ENCODE measurements around the gene CCNB3.
A peak's percentile ranks its signal among the peaks of the same experiment; 100 is the strongest.

The CCNB3 gene

GRCh38 chrX:50204364-50204899 lies at the start of gene CCNB3:
TSS of gene CCNB3 (plus strand) at chrX:50204765. CDS start at chrX:50285164, 80,399 bp downstream.
- Histone ChIP-seq H3K36me3 (ENCODE audit: insufficient read depth, low read depth, low read length) (no peaks in the 10 kb centered on the region), H3K4me1 (ENCODE audit: insufficient read depth, low read length) (no peaks in the 10 kb centered on the region), H3K27ac (ENCODE audit: low read length) (no peak within 1 kb of the TSS), H3K27me3 (ENCODE audit: insufficient read depth, low read length) (no peaks in the 10 kb centered on the region), H3K9ac (ENCODE audit: low read depth, low read length) (peak within 1 kb of the TSS; percentile 35; the same call in 1 of the 2 replicates), H3K9me3 (ENCODE audit: insufficient read depth, low read depth, low read length) (no peaks in the 10 kb centered on the region), H3K4me3 (ENCODE audit: low read length) (peak within 1 kb of the TSS; percentile 34; the same call in 1 of the 2 replicates)

- H3K9me3 ChIP-seq (ENCODE audit: insufficient read depth, low read depth, low read length), result no peaks in the 10 kb centered on the region
- no peaks in the 10 kb centered on the region for H3K36me3 ChIP-seq (ENCODE audit: insufficient read depth, low read depth, low read length)
- H3K27ac ChIP-seq (ENCODE audit: low read length), result no peak overlapping the region
- H3K27me3 ChIP-seq (ENCODE audit: insufficient read depth, low read length), result no peaks in the 10 kb centered on the region
- H3K4me1 ChIP-seq (ENCODE audit: insufficient read depth, low read length), result no peaks in the 10 kb centered on the region
- no peak overlapping the region for H3K9ac ChIP-seq (ENCODE audit: low read depth, low read length)
- no peak overlapping the region for H3K4me3 ChIP-seq (ENCODE audit: low read length)
These were observed 46.9 kb upstream of the CCNB3 start for GRCh38 chrX:50157545-50158135.

GRCh38 chrX:50158593-50158992 lies 46.0 kb upstream of the CCNB3 start:
- no peak overlapping the region for H3K4me3 ChIP-seq (ENCODE audit: low read length)
- no peaks in the 10 kb centered on the region for H3K4me1 ChIP-seq (ENCODE audit: insufficient read depth, low read length)
- H3K27ac ChIP-seq (ENCODE audit: low read length), result no peak overlapping the region
- no peaks in the 10 kb centered on the region for H3K27me3 ChIP-seq (ENCODE audit: insufficient read depth, low read length)
- H3K9ac ChIP-seq (ENCODE audit: low read depth, low read length), result no peak overlapping the region
- H3K36me3 ChIP-seq (ENCODE audit: insufficient read depth, low read depth, low read length), result no peaks in the 10 kb centered on the region
- no peaks in the 10 kb centered on the region for H3K9me3 ChIP-seq (ENCODE audit: insufficient read depth, low read depth, low read length)

GRCh38 chrX:50161127-50161526 lies 43.4 kb upstream of the CCNB3 start:
- Histone ChIP-seq H3K9ac (ENCODE audit: low read depth, low read length) (no peak overlapping the region), H3K4me3 (ENCODE audit: low read length) (no peak overlapping the region), H3K9me3 (ENCODE audit: insufficient read depth, low read depth, low read length) (no peaks in the 10 kb centered on the region), H3K36me3 (ENCODE audit: insufficient read depth, low read depth, low read length) (no peaks in the 10 kb centered on the region), H3K27ac (ENCODE audit: low read length) (no peak overlapping the region), H3K27me3 (ENCODE audit: insufficient read depth, low read length) (no peaks in the 10 kb centered on the region), H3K4me1 (ENCODE audit: insufficient read depth, low read length) (no peaks in the 10 kb centered on the region)

- no peaks in the 10 kb centered on the region for H3K27me3 ChIP-seq (ENCODE audit: insufficient read depth, low read length)
These were observed 38.8 kb upstream of the CCNB3 start for GRCh38 chrX:50165727-50166126.

GRCh38 chrX:50167366-50167765 lies 37.2 kb upstream of the CCNB3 start:
- Histone ChIP-seq H3K27ac (ENCODE audit: low read length) (no peak overlapping the region), H3K36me3 (ENCODE audit: insufficient read depth, low read depth, low read length) (no peaks in the 10 kb centered on the region), H3K4me3 (ENCODE audit: low read length) (no peak overlapping the region), H3K27me3 (ENCODE audit: insufficient read depth, low read length) (no peaks in the 10 kb centered on the region), H3K4me1 (ENCODE audit: insufficient read depth, low read length) (peaks cover 5% of the 10 kb centered on the region; the same call in 1 of the 2 replicates), H3K9me3 (ENCODE audit: insufficient read depth, low read depth, low read length) (no peaks in the 10 kb centered on the region), H3K9ac (ENCODE audit: low read depth, low read length) (no peak overlapping the region)

More at GRCh38 chrX:50165727-50166126, 38.8 kb upstream of the CCNB3 start:
- no peak overlapping the region for H3K27ac ChIP-seq (ENCODE audit: low read length)
- no peaks in the 10 kb centered on the region for H3K36me3 ChIP-seq (ENCODE audit: insufficient read depth, low read depth, low read length)
- no peak overlapping the region for H3K4me3 ChIP-seq (ENCODE audit: low read length)
- H3K9ac ChIP-seq (ENCODE audit: low read depth, low read length), result no peak overlapping the region
- peaks cover 5% of the 10 kb centered on the region; the same call in 1 of the 2 replicates for H3K4me1 ChIP-seq (ENCODE audit: insufficient read depth, low read length)
- no peaks in the 10 kb centered on the region for H3K9me3 ChIP-seq (ENCODE audit: insufficient read depth, low read depth, low read length)

- no peak overlapping the region for H3K27ac ChIP-seq (ENCODE audit: low read length)
- H3K9me3 ChIP-seq (ENCODE audit: insufficient read depth, low read depth, low read length), result no peaks in the 10 kb centered on the region
- no peaks in the 10 kb centered on the region for H3K36me3 ChIP-seq (ENCODE audit: insufficient read depth, low read depth, low read length)
- no peak overlapping the region for H3K9ac ChIP-seq (ENCODE audit: low read depth, low read length)
- no peaks in the 10 kb centered on the region for H3K27me3 ChIP-seq (ENCODE audit: insufficient read depth, low read length)
- H3K4me1 ChIP-seq (ENCODE audit: insufficient read depth, low read length), result peaks cover 5% of the 10 kb centered on the region; the same call in 1 of the 2 replicates
- no peak overlapping the region for H3K4me3 ChIP-seq (ENCODE audit: low read length)
These were observed 36.3 kb upstream of the CCNB3 start for GRCh38 chrX:50168241-50168687.

GRCh38 chrX:50169717-50170116 lies 34.8 kb upstream of the CCNB3 start:
- Histone ChIP-seq H3K27ac (ENCODE audit: low read length) (no peak overlapping the region), H3K36me3 (ENCODE audit: insufficient read depth, low read depth, low read length) (no peaks in the 10 kb centered on the region), H3K9me3 (ENCODE audit: insufficient read depth, low read depth, low read length) (no peaks in the 10 kb centered on the region), H3K9ac (ENCODE audit: low read depth, low read length) (no peak overlapping the region), H3K4me1 (ENCODE audit: insufficient read depth, low read length) (peaks cover 5% of the 10 kb centered on the region; the same call in 1 of the 2 replicates), H3K27me3 (ENCODE audit: insufficient read depth, low read length) (no peaks in the 10 kb centered on the region), H3K4me3 (ENCODE audit: low read length) (no peak overlapping the region)

GRCh38 chrX:50180073-50180940 lies 24.3 kb upstream of the CCNB3 start:
- Histone ChIP-seq H3K4me1 (ENCODE audit: insufficient read depth, low read length) (no peaks in the 10 kb centered on the region), H3K9ac (ENCODE audit: low read depth, low read length) (no peak overlapping the region), H3K36me3 (ENCODE audit: insufficient read depth, low read depth, low read length) (no peaks in the 10 kb centered on the region), H3K9me3 (ENCODE audit: insufficient read depth, low read depth, low read length) (no peaks in the 10 kb centered on the region), H3K27ac (ENCODE audit: low read length) (no peak overlapping the region), H3K4me3 (ENCODE audit: low read length) (no peak overlapping the region), H3K27me3 (ENCODE audit: insufficient read depth, low read length) (no peaks in the 10 kb centered on the region)

GRCh38 chrX:50183891-50184290 lies 20.7 kb upstream of the CCNB3 start:
- Histone ChIP-seq H3K4me3 (ENCODE audit: low read length) (no peak overlapping the region), H3K27ac (ENCODE audit: low read length) (no peak overlapping the region), H3K4me1 (ENCODE audit: insufficient read depth, low read length) (peaks cover 13% of the 10 kb centered on the region), H3K9me3 (ENCODE audit: insufficient read depth, low read depth, low read length) (no peaks in the 10 kb centered on the region), H3K9ac (ENCODE audit: low read depth, low read length) (no peak overlapping the region), H3K27me3 (ENCODE audit: insufficient read depth, low read length) (no peaks in the 10 kb centered on the region), H3K36me3 (ENCODE audit: insufficient read depth, low read depth, low read length) (no peaks in the 10 kb centered on the region)

GRCh38 chrX:50188859-50189600 lies 15.5 kb upstream of the CCNB3 start:
- H3K9ac ChIP-seq (ENCODE audit: low read depth, low read length), result no peak overlapping the region
- H3K4me1 ChIP-seq (ENCODE audit: insufficient read depth, low read length), result peaks cover 16% of the 10 kb centered on the region
- no peak overlapping the region for H3K27ac ChIP-seq (ENCODE audit: low read length)
- no peak overlapping the region for H3K4me3 ChIP-seq (ENCODE audit: low read length)
- no peaks in the 10 kb centered on the region for H3K27me3 ChIP-seq (ENCODE audit: insufficient read depth, low read length)
- no peaks in the 10 kb centered on the region for H3K36me3 ChIP-seq (ENCODE audit: insufficient read depth, low read depth, low read length)
- no peaks in the 10 kb centered on the region for H3K9me3 ChIP-seq (ENCODE audit: insufficient read depth, low read depth, low read length)
